ENCODE measurements around the gene IL23R.
"Not testable (repeated sequence)": the region's sequence is repeated elsewhere in the genome, so short reads cannot be mapped to it uniquely, and the experiment has no call there.

- not testable (repeated sequence) for TF ChIP-seq CTCF, POLR2A (IDR thresholded peaks at IDR 0.05)
Measured at GRCh38 chr1:67147973-67148372, 18.3 kb upstream of the IL23R start.
